Suprapubic skin (tissue), 4 donors: Measurements from ENCODE around the gene WWOX. TPM values are rescaled to one million over a fixed set of nuclear protein-coding genes. Genes with fewer than 3 reads are reported as not detected.
A peak's percentile ranks its signal among the peaks of the same experiment; 100 is the strongest.

Experiments
- DNase-seq, 2 donors: peaks; one replicate each; pipeline ENCODE4 v3.0.0-alpha.2; 2019; ENCODE audit warnings: low spot score in 2 of 2
- H3K27ac ChIP-seq: fragments of 200-600 bp; sonication (generic); one replicate; pipeline ENCODE4 v1.5.1; 2019
- H3K27me3 ChIP-seq: fragments of 200-600 bp; sonication (generic); one replicate; pipeline ENCODE4 v1.5.1; 2019
- H3K36me3 ChIP-seq: fragments of 200-600 bp; sonication (generic); one replicate; pipeline ENCODE4 v1.5.1; 2019
- H3K4me1 ChIP-seq: fragments of 200-600 bp; sonication (generic); one replicate; pipeline ENCODE4 v1.5.1; 2019
- H3K4me3 ChIP-seq: fragments of 200-600 bp; sonication (generic); one replicate; pipeline ENCODE4 v1.5.1; 2019; ENCODE audit warnings: mild to moderate bottlenecking
- H3K9me3 ChIP-seq: fragments of 200-600 bp; sonication (generic); one replicate; pipeline ENCODE4 v1.5.1; 2019
- CTCF ChIP-seq, 2 donors: fragments of 200-600 bp in 1 of 2; fragments of 450-650 bp in 1 of 2; sonication (generic) in 1 of 2; IDR thresholded peaks; one replicate each; pipeline ENCODE4 v1.5.1; 2016 to 2019; ENCODE audit warnings: antibody characterized with exemption in 2 of 2, mild to moderate bottlenecking in 1 of 2, moderate library complexity in 1 of 2
- EP300 ChIP-seq: sonication (generic); formaldehyde crosslinking; IDR thresholded peaks from one replicate; pipeline ENCODE4 v1.6.1; 2017; ENCODE audit warnings: antibody characterized with exemption
- POLR2A ChIP-seq, 2 donors: fragments of 450-650 bp; IDR thresholded peaks; one replicate each; pipeline ENCODE4 v1.6.1; 2017; ENCODE audit warnings: antibody characterized with exemption in 2 of 2, mild to moderate bottlenecking in 2 of 2, moderate library complexity in 2 of 2
- POLR2AphosphoS5 ChIP-seq, 3 donors: sonication (generic); formaldehyde crosslinking; IDR thresholded peaks; one replicate each; pipeline ENCODE4 v1.6.1; 2017; ENCODE audit warnings: antibody characterized with exemption in 3 of 3
- WGBS: methylation state at CpG from one replicate; pipeline ENCODE4 v1.1.5; 2018; 5-methylcytosine and 5-hydroxymethylcytosine counted together
- total RNA-seq, 4 donors: library from RNA; depleted of rRNA; stranded (reverse); fragments of >200 nt; gene quantifications; one replicate each; pipeline ENCODE4 v1.1.0, GENCODE V29; 2016

WWOX gene
- total RNA-seq, 4 donors from 2014 or later = 29.6 to 104 (median 47.3) TPM

DNA sequence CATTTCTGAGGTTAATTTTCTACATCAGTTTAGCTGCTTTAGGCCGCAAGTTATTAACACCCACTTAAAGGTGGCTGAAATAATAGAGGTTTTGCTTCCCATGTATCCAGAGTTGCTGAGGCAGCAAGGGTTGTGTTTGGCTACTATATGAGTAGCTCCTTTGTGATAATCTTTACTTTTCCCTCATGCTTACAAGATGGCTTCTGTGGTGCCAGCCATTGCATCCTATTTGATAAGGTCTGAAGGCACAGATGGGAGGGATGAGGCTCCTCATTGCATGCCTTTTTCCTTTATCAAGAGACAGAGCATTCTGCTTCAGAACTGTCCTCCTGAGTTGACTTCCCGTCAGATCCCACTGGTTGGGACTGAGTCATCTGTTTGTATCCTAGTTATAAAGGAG lies 340.2 kb downstream of the WWOX start:
- no peaks in the 10 kb centered on the region for H3K27me3 ChIP-seq
- no peak overlapping the region for H3K27ac ChIP-seq
- no peaks in the 10 kb centered on the region for H3K4me1 ChIP-seq
- TF ChIP-seq POLR2A (IDR thresholded peaks at IDR 0.05) = no peak
- no peak for TF ChIP-seq CTCF (IDR thresholded peaks at IDR 0.05)
- no peak for TF ChIP-seq EP300
- TF ChIP-seq POLR2AphosphoS5 (IDR thresholded peaks at IDR 0.05) = no peak
- no peaks in the 10 kb centered on the region for H3K36me3 ChIP-seq
- WGBS = 98% methylated on average over 2 of the region's 2 CpGs
- no peak for DNase-seq
- no peak overlapping the region for H3K4me3 ChIP-seq
- no peaks in the 10 kb centered on the region for H3K9me3 ChIP-seq

DNA sequence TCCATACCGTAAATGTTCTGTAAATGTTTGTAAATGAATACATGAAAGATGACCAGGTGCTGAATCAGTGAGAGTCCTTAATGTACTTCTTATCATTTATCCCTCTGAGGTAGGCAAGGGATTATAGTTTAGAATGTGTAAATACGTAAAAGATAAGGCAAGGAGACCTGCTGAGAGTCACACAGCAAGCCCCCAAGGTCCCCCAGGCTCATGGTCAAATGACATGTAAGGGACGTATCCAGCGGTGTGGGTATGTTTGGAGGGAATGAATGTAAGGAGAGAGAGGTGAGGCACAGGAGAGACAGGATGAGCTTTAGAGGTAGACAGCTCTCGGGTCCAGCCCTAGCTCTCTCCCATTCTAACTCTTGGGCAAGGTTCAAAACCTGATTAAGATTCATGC lies 341.8 kb downstream of the WWOX start:
- H3K4me3 ChIP-seq = no peak overlapping the region
- H3K27me3 ChIP-seq = no peaks in the 10 kb centered on the region
- no peaks in the 10 kb centered on the region for H3K4me1 ChIP-seq
- no peak overlapping the region for H3K27ac ChIP-seq
- H3K36me3 ChIP-seq = no peaks in the 10 kb centered on the region
- WGBS = 94% methylated on average over 5 of the region's 5 CpGs
- H3K9me3 ChIP-seq = no peaks in the 10 kb centered on the region
- no peak for TF ChIP-seq POLR2AphosphoS5 (IDR thresholded peaks at IDR 0.05)
- no peak for TF ChIP-seq POLR2A (IDR thresholded peaks at IDR 0.05)
- TF ChIP-seq EP300 = no peak
- TF ChIP-seq CTCF (IDR thresholded peaks at IDR 0.05) = no peak
- no peak for DNase-seq

DNA sequence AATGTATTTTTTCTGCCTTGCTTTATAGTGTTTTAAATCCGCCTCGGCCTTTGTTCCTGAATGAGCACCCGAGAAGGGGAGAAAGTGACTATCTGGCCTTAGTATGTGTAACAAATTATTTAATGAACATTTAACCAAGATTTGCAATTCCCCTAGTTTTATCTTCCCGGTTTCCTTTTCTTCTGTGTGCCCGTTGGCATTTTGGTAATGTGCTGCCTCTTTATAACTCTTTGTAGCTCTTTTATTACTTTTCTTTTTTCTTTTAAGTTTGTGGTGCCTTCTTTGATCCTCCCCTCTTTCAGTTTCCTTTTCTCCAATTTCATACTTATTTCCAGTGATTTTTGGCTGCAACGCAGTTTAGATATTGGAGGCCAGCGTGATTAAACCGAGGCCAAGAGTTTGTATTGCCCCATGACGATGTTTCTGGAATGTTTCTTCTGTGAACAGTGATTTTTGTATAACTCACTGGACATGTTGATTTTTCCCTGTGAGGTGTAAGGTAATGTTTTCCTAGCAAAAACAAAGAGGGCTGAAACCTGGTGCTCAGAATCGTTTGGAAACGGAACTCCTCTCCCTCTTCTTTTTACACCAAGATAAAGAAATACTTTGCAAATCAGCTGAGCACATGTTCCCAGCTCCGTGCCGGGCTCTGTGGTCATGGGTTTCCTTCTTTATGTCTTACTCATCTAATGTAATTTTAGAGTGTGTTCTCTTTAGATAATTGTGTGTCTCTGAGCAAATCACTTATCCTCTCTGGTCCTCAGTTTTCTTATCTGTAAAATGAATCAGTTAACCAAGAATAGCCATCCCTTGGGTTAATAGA lies 344.3 kb downstream of the WWOX start:
- no peaks in the 10 kb centered on the region for H3K27me3 ChIP-seq

DNA sequence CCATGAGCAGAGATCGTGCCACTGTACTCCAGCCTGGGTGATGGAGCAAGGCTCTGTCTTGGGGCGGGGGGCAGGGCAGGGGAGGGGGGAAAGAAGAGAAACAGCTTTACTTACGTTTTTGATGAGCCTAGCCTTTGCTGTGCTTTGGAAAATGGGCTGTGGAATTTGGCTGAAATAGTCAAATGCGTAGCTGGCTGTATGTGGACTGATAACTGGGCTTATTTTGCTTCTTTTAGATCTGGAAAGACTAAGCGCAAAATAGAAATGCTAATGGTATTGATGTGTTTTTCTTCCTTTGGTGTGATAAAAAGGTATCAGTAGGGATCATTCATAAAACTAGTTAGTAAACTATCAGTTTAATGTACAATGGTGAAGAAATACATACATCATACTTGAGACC lies 346.4 kb downstream of the WWOX start:
- no peak for DNase-seq
- Histone ChIP-seq H3K9me3 (no peaks in the 10 kb centered on the region), H3K4me3 (no peak overlapping the region), H3K27ac (no peak overlapping the region), H3K27me3 (no peaks in the 10 kb centered on the region), H3K4me1 (no peaks in the 10 kb centered on the region), H3K36me3 (no peaks in the 10 kb centered on the region)
- 95% methylated on average over 5 of the region's 5 CpGs for WGBS
- TF ChIP-seq EP300 (no peak), POLR2A (IDR thresholded peaks at IDR 0.05) (no peak), POLR2AphosphoS5 (IDR thresholded peaks at IDR 0.05) (no peak), CTCF (IDR thresholded peaks at IDR 0.05) (no peak)

More for the DNA sequence above, 344.3 kb downstream of the WWOX start:
- H3K9me3 ChIP-seq = no peaks in the 10 kb centered on the region
- TF ChIP-seq EP300 (no peak), POLR2AphosphoS5 (IDR thresholded peaks at IDR 0.05) (no peak), POLR2A (IDR thresholded peaks at IDR 0.05) (no peak), CTCF (IDR thresholded peaks at IDR 0.05) (no peak)
- no peak for DNase-seq
- H3K27ac ChIP-seq = no peak overlapping the region
- H3K36me3 ChIP-seq = no peaks in the 10 kb centered on the region
- 61% methylated on average over 13 of the region's 13 CpGs for WGBS
- H3K4me1 ChIP-seq = no peaks in the 10 kb centered on the region
- H3K4me3 ChIP-seq = peak overlapping the region; percentile 8

GRCh38 chr16:78446486-78446885 lies 347.0 kb downstream of the WWOX start:
- 89% methylated on average over 5 of the region's 5 CpGs for WGBS
- H3K4me1 ChIP-seq = no peaks in the 10 kb centered on the region
- no peak for DNase-seq
- H3K9me3 ChIP-seq = no peaks in the 10 kb centered on the region
- no peaks in the 10 kb centered on the region for H3K36me3 ChIP-seq
- no peak overlapping the region for H3K4me3 ChIP-seq
- H3K27me3 ChIP-seq = no peaks in the 10 kb centered on the region
- TF ChIP-seq EP300 (no peak), POLR2A (IDR thresholded peaks at IDR 0.05) (no peak), CTCF (IDR thresholded peaks at IDR 0.05) (no peak), POLR2AphosphoS5 (IDR thresholded peaks at IDR 0.05) (no peak)
- H3K27ac ChIP-seq = no peak overlapping the region
